HG03045 (cell line): Measurements from ENCODE around the gene BABAM2.

Experiments
- ATAC-seq: cut with Tn5 transposase; IDR thresholded peaks from one replicate; pipeline ENCODE4 v1.9.1; 2021; ENCODE audit warnings: mild to moderate bottlenecking, moderate library complexity; ENCODE audit not compliant: unreplicated experiment

BABAM2 gene

GRCh38 chr2:28292491-28292890 lies 402.0 kb downstream of the BABAM2 start:
- no peak for ATAC-seq

GRCh38 chr2:28293416-28293815 lies 402.9 kb downstream of the BABAM2 start:
- ATAC-seq, result no peak

- no peak for ATAC-seq
These were observed 403.9 kb downstream of the BABAM2 start for GRCh38 chr2:28294451-28294850.

- no peak for ATAC-seq
These were observed 405.7 kb downstream of the BABAM2 start for GRCh38 chr2:28296243-28296642.

GRCh38 chr2:28296904-28297303 lies 406.4 kb downstream of the BABAM2 start:
- ATAC-seq, result no peak

- no peak for ATAC-seq
These were observed 407.0 kb downstream of the BABAM2 start for GRCh38 chr2:28297531-28297930.

- no peak for ATAC-seq
These were observed 407.9 kb downstream of the BABAM2 start for GRCh38 chr2:28298406-28298805.

GRCh38 chr2:28300485-28301341 lies 410.2 kb downstream of the BABAM2 start:
- no peak for ATAC-seq

GRCh38 chr2:28305202-28305601 lies 414.7 kb downstream of the BABAM2 start:
- no peak for ATAC-seq

GRCh38 chr2:28310107-28310506 lies 419.6 kb downstream of the BABAM2 start:
- no peak for ATAC-seq

- ATAC-seq, result no peak
These were observed 421.2 kb downstream of the BABAM2 start for GRCh38 chr2:28311660-28312249.

- no peak for ATAC-seq
These were observed 422.0 kb downstream of the BABAM2 start for GRCh38 chr2:28312307-28313219.

- no peak for ATAC-seq
These were observed 422.8 kb downstream of the BABAM2 start for GRCh38 chr2:28313220-28313784.

GRCh38 chr2:28314968-28315367 lies 424.4 kb downstream of the BABAM2 start:
- ATAC-seq, result no peak

GRCh38 chr2:28316546-28317335 lies 426.2 kb downstream of the BABAM2 start:
- ATAC-seq, result no peak

GRCh38 chr2:28317390-28317789 lies 426.9 kb downstream of the BABAM2 start:
- ATAC-seq, result no peak

- ATAC-seq, result no peak
These were observed 427.5 kb downstream of the BABAM2 start for GRCh38 chr2:28318023-28318422.

GRCh38 chr2:28318462-28319117 lies 428.1 kb downstream of the BABAM2 start:
- no peak for ATAC-seq

GRCh38 chr2:28319118-28320008 lies 428.8 kb downstream of the BABAM2 start:
- no peak for ATAC-seq
